A673 (cell line): ENCODE measurements around the gene OCEL1.

ENCODE experiments used
- EZH2 ChIP-seq: fragments of 200-600 bp; sonication (generic); IDR thresholded peaks from 2 replicates; pipeline ENCODE4 v1.6.1; 2017; ENCODE audit warnings: borderline replicate concordance, low read depth, mild to moderate bottlenecking, mixed read lengths, antibody characterized with exemption, low read length; ENCODE audit not compliant: poor library complexity, severe bottlenecking
- TF ChIP-seq, protein P1 (sequence below): fragments of 300-800, 200-600 bp; sonication (generic); conservative IDR thresholded peaks from 2 replicates; pipeline ENCODE4 v1.5.1; 2017; ENCODE audit warnings: low read depth, mild to moderate bottlenecking, antibody characterized with exemption, low read length, moderate library complexity, mixed read lengths

GRCh38 chr19:17195106-17195505, 30.9 kb upstream of the OCEL1 start:
- TF ChIP-seq, protein P1, sequence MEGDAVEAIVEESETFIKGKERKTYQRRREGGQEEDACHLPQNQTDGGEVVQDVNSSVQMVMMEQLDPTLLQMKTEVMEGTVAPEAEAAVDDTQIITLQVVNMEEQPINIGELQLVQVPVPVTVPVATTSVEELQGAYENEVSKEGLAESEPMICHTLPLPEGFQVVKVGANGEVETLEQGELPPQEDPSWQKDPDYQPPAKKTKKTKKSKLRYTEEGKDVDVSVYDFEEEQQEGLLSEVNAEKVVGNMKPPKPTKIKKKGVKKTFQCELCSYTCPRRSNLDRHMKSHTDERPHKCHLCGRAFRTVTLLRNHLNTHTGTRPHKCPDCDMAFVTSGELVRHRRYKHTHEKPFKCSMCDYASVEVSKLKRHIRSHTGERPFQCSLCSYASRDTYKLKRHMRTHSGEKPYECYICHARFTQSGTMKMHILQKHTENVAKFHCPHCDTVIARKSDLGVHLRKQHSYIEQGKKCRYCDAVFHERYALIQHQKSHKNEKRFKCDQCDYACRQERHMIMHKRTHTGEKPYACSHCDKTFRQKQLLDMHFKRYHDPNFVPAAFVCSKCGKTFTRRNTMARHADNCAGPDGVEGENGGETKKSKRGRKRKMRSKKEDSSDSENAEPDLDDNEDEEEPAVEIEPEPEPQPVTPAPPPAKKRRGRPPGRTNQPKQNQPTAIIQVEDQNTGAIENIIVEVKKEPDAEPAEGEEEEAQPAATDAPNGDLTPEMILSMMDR = no peak
- no peak for TF ChIP-seq EZH2
